GM12878 (cell line): ENCODE measurements around the gene MEX3D. TPM values are rescaled to one million over a fixed set of nuclear protein-coding genes. Genes with fewer than 3 reads are reported as not detected.

ENCODE experiments used
- ATAC-seq: fragments of 200-7000 bp; cut with Tn5 transposase; 3 replicates; pipeline ENCODE4 v1.9.1; 2020; ENCODE audit warnings: mild to moderate bottlenecking, moderate library complexity
- BruUV-seq: library from RNA; stranded (reverse); fragments of 400-500 nt; replicated peaks from 2 replicates; lab custom pipeline; 2021; lab: Mats Ljungman, UMichigan
- CTCF ChIA-PET: fragments of 300-600 bp; sonication (Branson Sonifier 250); formaldehyde crosslinking; extraction: SDS; loops from one replicate; lab custom pipeline; 2021; ENCODE audit warnings: inconsistent platforms; lab: Yijun Ruan, JAX
- POLR2A ChIA-PET: fragments of 350-600 bp; formaldehyde crosslinking; extraction: SDS; loops from one replicate; lab custom pipeline; 2021; ENCODE audit warnings: inconsistent platforms; lab: Charles Lee
- RAD21 ChIA-PET: fragments of 300-600 bp; sonication (Branson Sonifier 250); formaldehyde crosslinking; loops from one replicate; lab custom pipeline; 2023; ENCODE audit warnings: antibody characterized with exemption; ENCODE audit not compliant: unreplicated experiment; lab: Charles Lee
- SMC1A ChIA-PET: fragments of 300-600 bp; sonication (Branson Sonifier 250); formaldehyde crosslinking; loops from one replicate; lab custom pipeline; 2023; ENCODE audit not compliant: unreplicated experiment, uncharacterized antibody; lab: Charles Lee
- DNase-seq: peaks from one replicate; pipeline ENCODE4 v3.0.0-alpha.2; 2011; ENCODE audit warnings: low read depth, low spot score
- FAIRE-seq: peaks from 3 replicates; lab custom pipeline; 2011; peaks lifted over from hg19 to GRCh38; lab: Jason Lieb, UNC
- H2AFZ ChIP-seq: 2 replicates; pipeline ENCODE4 v1.6.0; 2011; ENCODE audit warnings: low read depth, low read length, control low read depth; ENCODE audit not compliant: control insufficient read depth
- H3K27ac ChIP-seq: 2 replicates; pipeline ENCODE4 v1.5.1; 2011; ENCODE audit warnings: control low read depth; ENCODE audit not compliant: control insufficient read depth, insufficient read depth
- H3K27me3 ChIP-seq, 2 experiments: replicated peaks in 1 of 2; 2 replicates each; pipeline versions ENCODE4 v1.6.0 to v1.6.1; 2011; ENCODE audit warnings: low read length in 1 of 2; ENCODE audit not compliant: control insufficient read depth in 2 of 2, insufficient read depth in 2 of 2
- H3K36me3 ChIP-seq, 2 experiments: 2 replicates each; pipeline ENCODE4 v1.5.1; 2011; ENCODE audit warnings: low read length in 1 of 2; ENCODE audit not compliant: control insufficient read depth in 2 of 2, insufficient read depth in 2 of 2
- H3K4me1 ChIP-seq: 2 replicates; pipeline ENCODE4 v1.6.1; 2011; ENCODE audit warnings: mild to moderate bottlenecking, low read length, moderate library complexity, mixed read lengths; ENCODE audit not compliant: control insufficient read depth, insufficient read depth
- H3K4me2 ChIP-seq: 2 replicates; pipeline ENCODE4 v1.6.0; 2011; ENCODE audit warnings: control low read depth; ENCODE audit not compliant: control insufficient read depth, insufficient read depth
- H3K4me3 ChIP-seq: fragments of 200-600 bp; sonication (generic); 2 replicates; pipeline ENCODE4 v1.5.1; 2016
- H3K79me2 ChIP-seq: 2 replicates; pipeline ENCODE4 v1.6.0; 2011; ENCODE audit warnings: low read length; ENCODE audit not compliant: control insufficient read depth, insufficient read depth
- H3K9ac ChIP-seq: 2 replicates; pipeline ENCODE4 v1.8.0; 2011; ENCODE audit warnings: low read length, control low read depth, mixed read lengths; ENCODE audit not compliant: control insufficient read depth, insufficient read depth
- H3K9me3 ChIP-seq: replicated peaks from 3 replicates; pipeline ENCODE4 v1.5.1; 2011; ENCODE audit warnings: mild to moderate bottlenecking, low read length; ENCODE audit not compliant: control insufficient read depth, insufficient read depth
- H4K20me1 ChIP-seq: 2 replicates; pipeline ENCODE4 v1.6.0; 2011; ENCODE audit not compliant: control insufficient read depth, insufficient read depth
- BACH1 ChIP-seq: fragments of 450-650 bp; IDR thresholded peaks from 2 replicates; pipeline ENCODE4 v1.6.1; 2017; ENCODE audit warnings: mild to moderate bottlenecking, borderline replicate concordance
- CREM ChIP-seq: IDR thresholded peaks from 2 replicates; pipeline ENCODE4 v1.6.1; 2014; ENCODE audit warnings: antibody characterized with exemption, low read depth
- CUX1 ChIP-seq: IDR thresholded peaks from 2 replicates; pipeline ENCODE4 v1.6.1; 2012; ENCODE audit warnings: improper control_type of control experiment, low read depth, low read length; ENCODE audit not compliant: insufficient replicate concordance
- HDAC6 ChIP-seq: fragments of 200-600 bp; sonication (generic); IDR thresholded peaks from one replicate; pipeline ENCODE4 v1.8.0; 2017; ENCODE audit warnings: antibody characterized with exemption; ENCODE audit not compliant: unreplicated experiment
- HDGF ChIP-seq: fragments of 450-650 bp; IDR thresholded peaks from 2 replicates; pipeline ENCODE4 v1.6.1; 2016; ENCODE audit warnings: antibody characterized with exemption
- IRF5 ChIP-seq: fragments of 450-650 bp; IDR thresholded peaks from 2 replicates; pipeline ENCODE4 v1.6.1; 2017; ENCODE audit warnings: borderline replicate concordance
- MXI1 ChIP-seq: fragments of 150-350 bp; IDR thresholded peaks from 2 replicates; pipeline ENCODE4 v1.6.1; 2011; ENCODE audit warnings: low read depth, mild to moderate bottlenecking, inconsistent platforms, low read length, improper control_type of control experiment
- NR2C1 ChIP-seq: fragments of 450-650 bp; IDR thresholded peaks from 2 replicates; pipeline ENCODE4 v1.6.1; 2017; ENCODE audit warnings: antibody characterized with exemption, mild to moderate bottlenecking, moderate library complexity
- POLR2AphosphoS2 ChIP-seq: IDR thresholded peaks from 2 replicates; pipeline ENCODE4 v1.6.1; 2011; ENCODE audit warnings: low read depth, mild to moderate bottlenecking, low read length, improper control_type of control experiment, moderate library complexity
- POU2F2 ChIP-seq: IDR thresholded peaks from 3 replicates; pipeline ENCODE4 v1.6.1; 2011; ENCODE audit warnings: low read depth, mild to moderate bottlenecking, low read length, borderline replicate concordance
- RELB ChIP-seq: fragments of 450-650 bp; IDR thresholded peaks from 2 replicates; pipeline ENCODE4 v1.6.1; 2017; ENCODE audit warnings: low read depth, mild to moderate bottlenecking, moderate library complexity
- SKIL ChIP-seq: fragments of 450-650 bp; IDR thresholded peaks from 2 replicates; pipeline ENCODE4 v1.6.1; 2017; ENCODE audit warnings: mild to moderate bottlenecking, low read depth, inconsistent platforms; ENCODE audit not compliant: poor library complexity, severe bottlenecking
- TCF7 ChIP-seq: IDR thresholded peaks from 2 replicates; pipeline ENCODE4 v1.6.1; 2014; ENCODE audit warnings: antibody characterized with exemption, borderline replicate concordance
- ZNF207 ChIP-seq: fragments of 450-650 bp; IDR thresholded peaks from 2 replicates; pipeline ENCODE4 v1.6.1; 2014; ENCODE audit warnings: antibody characterized with exemption, mild to moderate bottlenecking, borderline replicate concordance
- WGBS: methylation state at CpG from one replicate; pipeline ENCODE4 v1.1.6; 2016; ENCODE audit warnings: low lambda C conversion rate; ENCODE audit not compliant: insufficient replicate concordance, insufficient coverage; ENCODE audit errors: missing lambda C conversion rate; 5-methylcytosine and 5-hydroxymethylcytosine counted together
- in situ Hi-C: fragments of 300-500 bp; cut with MboI; formaldehyde crosslinking; loops from 9 replicates; pipeline ENCODE4 v1.14.3; 2018; ENCODE audit warnings: mixed read lengths
- intact Hi-C: fragments of 100-400 bp; cut with micrococcal nuclease; formaldehyde crosslinking; loops from one replicate; pipeline ENCODE4 v1.14.2; 2022; ENCODE audit not compliant: unreplicated experiment
- polyA plus RNA-seq, 11 experiments: library from polyadenylated mRNA; depleted of rRNA in 4 of 11; unstranded in 6 of 11; stranded (reverse) in 5 of 11; fragments of >200 nt; fragmentation: Nextera tagmentation in 4 of 11; fragmentation: Illumina TruSeq in 1 of 11; extraction: Ambion mirVana in 4 of 11; extraction: Trizol in 1 of 11; gene quantifications; 1 replicate in 1 of 11; 2 replicates in 10 of 11; pipeline versions ENCODE4 v1.2.1 to v1.2.3, GENCODE V29; 2011 to 2016; ENCODE audit warnings: inconsistent platforms in 2 of 11, missing spikeins in 2 of 11, low read depth in 1 of 11
- total RNA-seq, 4 experiments: library from RNA; depleted of rRNA in 3 of 4; stranded (reverse); fragments of >200 nt in 3 of 4; fragmentation: Illumina TruSeq in 1 of 4; extraction: Trizol in 1 of 4; gene quantifications; 2 replicates each; pipeline versions ENCODE4 v1.2.1 to v1.2.3, GENCODE V29; 2013 to 2021

The MEX3D gene
- total and polyA plus RNA-seq, 10 of the 15 experiments (the other 5 are each of a cell fraction or from before 2014, with no cell fraction given), result 0.18 to 6.8 (median 0.81) TPM

GRCh38 chr19:1521636-1522035, 46.5 kb downstream of the MEX3D start:
- no peak overlapping the region for H3K27ac ChIP-seq
- no peak for DNase-seq
- no peak overlapping the region for H3K4me2 ChIP-seq
- no peak overlapping the region for H3K9ac ChIP-seq
- no peak overlapping the region for H3K4me3 ChIP-seq
- CTCF ChIA-PET, result interaction anchor here (1.0 kb wide), 1 partner anchor 24 kb away, joined by 3 read pairs; no protein-coding TSS in a partner anchor
- no peak for FAIRE-seq
- in situ Hi-C loops (no loop called here), intact Hi-C loops (no loop called here)
- H3K79me2 ChIP-seq, result no peaks in the 10 kb centered on the region
- ATAC-seq, result no peak
- TF ChIP-seq MXI1 (no peak), RELB (no peak), HDGF (no peak), ZNF207 (no peak), CUX1 (no peak), POU2F2 (no peak), IRF5 (no peak), SKIL (no peak), HDAC6 (no peak), BACH1 (no peak), CREM (no peak), POLR2AphosphoS2 (no peak), NR2C1 (no peak), TCF7 (no peak)
- H2AFZ ChIP-seq, result no peak overlapping the region
- RAD21 ChIA-PET, result no interaction called here
- peaks cover 0 to 2% of the 10 kb centered on the region in 2 experiments; a peak in 3 of 4 replicates for H3K27me3 ChIP-seq
- WGBS, result 60% methylated on average over 14 of the region's 14 CpGs
- H4K20me1 ChIP-seq, result no peaks in the 10 kb centered on the region
- no TSS peak for BruUV-seq
- H3K36me3 ChIP-seq, result no peaks in the 10 kb centered on the region
- H3K4me1 ChIP-seq, result no peaks in the 10 kb centered on the region
- SMC1A ChIA-PET, result no interaction called here
- no peaks in the 10 kb centered on the region for H3K9me3 ChIP-seq
- POLR2A ChIA-PET, result no interaction called here
